Mucosa of descending colon (tissue), 3 donors: ENCODE data around the gene SOCS6. TPM values are rescaled to one million over a fixed set of nuclear protein-coding genes. Genes with fewer than 3 reads are reported as not detected.

Experiments used
- ATAC-seq: fragments of 200-7000 bp; cut with Tn5 transposase; one replicate; pipeline ENCODE4 v1.9.1; 2020; ENCODE audit warnings: mild to moderate bottlenecking, moderate library complexity
- DNase-seq, 3 donors: peaks; one replicate each; pipeline ENCODE4 v3.0.0-alpha.2; 2020
- H3K36me3 ChIP-seq: fragments of 200-600 bp; one replicate; pipeline ENCODE4 v1.8.0; 2021; ENCODE audit warnings: low read depth, mild to moderate bottlenecking
- H3K4me1 ChIP-seq: fragments of 200-600 bp; one replicate; pipeline ENCODE4 v1.8.0; 2021; ENCODE audit warnings: low read depth, mild to moderate bottlenecking
- H3K4me3 ChIP-seq: fragments of 200-600 bp; one replicate; pipeline ENCODE4 v1.8.0; 2021; ENCODE audit warnings: mild to moderate bottlenecking
- H3K9me3 ChIP-seq: fragments of 200-600 bp; one replicate; pipeline ENCODE4 v1.8.0; 2021; ENCODE audit warnings: mild to moderate bottlenecking
- CTCF ChIP-seq: fragments of 200-600 bp; IDR thresholded peaks from one replicate; pipeline ENCODE4 v1.8.0; 2022; ENCODE audit warnings: antibody characterized with exemption, mild to moderate bottlenecking
- intact Hi-C, 2 donors: fragments of 100-400 bp; cut with DNase I in 1 of 2; cut with micrococcal nuclease in 1 of 2; formaldehyde crosslinking; loops; one replicate each; pipeline versions ENCODE4 v1.11.0 to v1.11.1; 2022; cut with DNase I, micrococcal nuclease
- total RNA-seq, 3 donors: library from RNA; stranded (reverse); fragmentation: NEBNext Ultra II Directional in 2 of 3; extraction: Animal tissue kit (Norgen Biotek cat#: 25700) in 2 of 3; gene quantifications; one replicate each; pipeline versions ENCODE4 v1.2.1 to v1.2.4, GENCODE V29; 2021 to 2023
- donor health status: DM: no; HTN: no; CAD: no; lungs with moderate emphysema.
- donor health status: DM: no; HTN: no; CAD: no.
- donor health status: DM: no; HTN: yes; CAD: no.

Gene SOCS6
- total RNA-seq, 3 donors from 2014 or later, result 37.2 to 49.6 (median 39.7) TPM

- no peak for TF ChIP-seq CTCF
- Histone ChIP-seq H3K9me3 (peaks cover 4% of the 10 kb centered on the region), H3K36me3 (no peaks in the 10 kb centered on the region), H3K4me1 (no peaks in the 10 kb centered on the region), H3K4me3 (no peak overlapping the region)
- intact Hi-C loops, result loop anchor here in 1 of 2 donors (10.0 kb wide), 1 partner anchor 70 kb away; no protein-coding TSS in a partner anchor
- DNase-seq (no peak), ATAC-seq (no peak)
These were observed 3.7 kb upstream of the SOCS6 start for GRCh38 chr18:70284976-70285620.

GRCh38 chr18:70287731-70288130 lies 1.1 kb upstream of the SOCS6 start:
- H3K9me3 ChIP-seq, result no peaks in the 10 kb centered on the region
- ATAC-seq (no peak), DNase-seq (no peak)
- peaks cover 17% of the 10 kb centered on the region for H3K4me1 ChIP-seq
- intact Hi-C loops, result loop anchor here in 1 of 2 donors (10.0 kb wide), 1 partner anchor 73 kb away; no protein-coding TSS in a partner anchor
- H3K36me3 ChIP-seq, result no peaks in the 10 kb centered on the region
- TF ChIP-seq CTCF, result no peak
- H3K4me3 ChIP-seq, result no peak overlapping the region

- DNase-seq (peak; percentile 61 to 74 (median 67)), ATAC-seq (peak; percentile 16)
- Histone ChIP-seq H3K9me3 (no peaks in the 10 kb centered on the region), H3K36me3 (no peaks in the 10 kb centered on the region), H3K4me1 (peaks cover 22% of the 10 kb centered on the region), H3K4me3 (peak overlapping the region; percentile 63)
- intact Hi-C loops, result loop anchor here in 1 of 2 donors (10.0 kb wide), 1 partner anchor 74 kb away; no protein-coding TSS in a partner anchor
- TF ChIP-seq CTCF, result no peak
These were observed 534 bp upstream of the SOCS6 start for GRCh38 chr18:70288171-70288850.

GRCh38 chr18:70289351-70290312 lies 787 bp downstream of the SOCS6 start:
- DNase-seq, result peak; percentile 58 to 77 (median 65)
- intact Hi-C loops, result loop anchor here (10.0 kb wide), 2 partner anchors 75 to 85 kb away; partner anchors contain the start of gene RTTN (in 1 of the 2)
- peak; percentile 45 for ATAC-seq
- peaks cover 31% of the 10 kb centered on the region for H3K4me1 ChIP-seq
- no peaks in the 10 kb centered on the region for H3K36me3 ChIP-seq
- TF ChIP-seq CTCF, result no peak
- H3K9me3 ChIP-seq, result no peaks in the 10 kb centered on the region
- H3K4me3 ChIP-seq, result peak overlapping the region; percentile 63
